Fibroblast of lung (primary cell): ENCODE data around the gene PARK7. TPM values are rescaled to one million over a fixed set of nuclear protein-coding genes. Genes with fewer than 3 reads are reported as not detected.

Source experiments
- DNase-seq, 2 donors: peaks; one replicate each; pipeline versions ENCODE4 v3.0.0 to v3.0.0-alpha.2; 2010; ENCODE audit warnings: low read depth in 2 of 2
- H2AFZ ChIP-seq: 2 replicates; pipeline ENCODE4 v1.5.1; 2012; ENCODE audit warnings: low read length, control low read depth, inconsistent platforms
- H3K27ac ChIP-seq: 2 replicates; pipeline ENCODE4 v1.5.1; 2011; ENCODE audit warnings: low read length, control low read depth; ENCODE audit not compliant: insufficient read depth
- H3K27me3 ChIP-seq: 2 replicates; pipeline ENCODE4 v1.5.1; 2011; ENCODE audit warnings: mild to moderate bottlenecking, low read length; ENCODE audit not compliant: control insufficient read depth, insufficient read depth
- H3K36me3 ChIP-seq: 2 replicates; pipeline ENCODE4 v1.5.1; 2011; ENCODE audit warnings: low read length; ENCODE audit not compliant: control insufficient read depth, insufficient read depth
- H3K4me1 ChIP-seq: 2 replicates; pipeline ENCODE4 v1.5.1; 2011; ENCODE audit warnings: low read length; ENCODE audit not compliant: control insufficient read depth, insufficient read depth; ENCODE audit errors: extremely low read depth
- H3K4me2 ChIP-seq: 2 replicates; pipeline ENCODE4 v1.5.1; 2011; ENCODE audit warnings: low read length, control low read depth; ENCODE audit not compliant: insufficient read depth; ENCODE audit errors: extremely low read depth
- H3K4me3 ChIP-seq, 4 experiments: fragments of 200-600 bp in 1 of 4; sonication (generic) in 1 of 4; replicated peaks in 1 of 4; 2 replicates each; pipeline ENCODE4 v1.5.1; 2011 to 2016; ENCODE audit warnings: low read length in 4 of 4, low read depth in 3 of 4, mild to moderate bottlenecking in 3 of 4, control low read depth in 2 of 4, inconsistent platforms in 1 of 4, mixed read lengths in 1 of 4; ENCODE audit not compliant: insufficient read depth in 1 of 4; ENCODE audit errors: control extremely low read depth in 1 of 4
- H3K79me2 ChIP-seq: 2 replicates; pipeline ENCODE4 v1.5.1; 2012; ENCODE audit warnings: mild to moderate bottlenecking, low read length, inconsistent platforms; ENCODE audit not compliant: control insufficient read depth, insufficient read depth
- H3K9ac ChIP-seq: 2 replicates; pipeline ENCODE4 v1.5.1; 2011; ENCODE audit warnings: mild to moderate bottlenecking, low read length, control low read depth; ENCODE audit not compliant: insufficient read depth
- H3K9me3 ChIP-seq: 2 replicates; pipeline ENCODE4 v1.5.1; 2012; ENCODE audit warnings: low read depth, low read length; ENCODE audit not compliant: control insufficient read depth, insufficient read depth
- H4K20me1 ChIP-seq: 2 replicates; pipeline ENCODE4 v1.5.1; 2011; ENCODE audit warnings: low read length; ENCODE audit not compliant: control insufficient read depth, insufficient read depth; ENCODE audit errors: extremely low read depth
- EZH2 ChIP-seq: IDR thresholded peaks from 2 replicates; pipeline ENCODE4 v1.5.1; 2012; ENCODE audit warnings: low read length, control low read depth, mild to moderate bottlenecking; ENCODE audit errors: missing control alignments
- polyA plus RNA-seq, 2 donors: library from polyadenylated mRNA; depleted of rRNA in 1 of 2; stranded (reverse) in 1 of 2; unstranded in 1 of 2; fragments of >200 nt; gene quantifications; 2 replicates each; pipeline ENCODE4 v1.2.1, GENCODE V29; 2011 to 2012; ENCODE audit warnings: missing spikeins in 1 of 2
- total RNA-seq: library from RNA; depleted of rRNA; stranded (reverse); fragments of >200 nt; gene quantifications from 2 replicates; pipeline ENCODE4 v1.2.1, GENCODE V29; 2014
- TF ChIP-seq, protein P1 (sequence below), 2 donors: IDR thresholded peaks in 1 of 2; conservative IDR thresholded peaks in 1 of 2; 1 replicate in 1 of 2; 2 replicates in 1 of 2; pipeline ENCODE4 v1.5.1; 2011 to 2012; ENCODE audit warnings: low read length in 2 of 2, control low read depth in 1 of 2, inconsistent platforms in 1 of 2, low read depth in 1 of 2, mild to moderate bottlenecking in 1 of 2

Gene PARK7
- total and polyA plus RNA-seq, 2 donors (not counting 1 experiment from before 2014, with no cell fraction given), result 264 to 513 TPM

GRCh38 chr1:7953850-7954609 is 7.5 kb upstream of the PARK7 start:
- DNase-seq, result peak; percentile 88 to 91
- H3K27ac ChIP-seq, result peak overlapping the region; percentile 79
- H4K20me1 ChIP-seq, result no peaks in the 10 kb centered on the region
- peak overlapping the region; percentile 55 to 62 (median 58) for H3K4me3 ChIP-seq
- H3K4me2 ChIP-seq, result peak overlapping the region; percentile 69
- TF ChIP-seq EZH2, result no peak
- TF ChIP-seq, protein P1, sequence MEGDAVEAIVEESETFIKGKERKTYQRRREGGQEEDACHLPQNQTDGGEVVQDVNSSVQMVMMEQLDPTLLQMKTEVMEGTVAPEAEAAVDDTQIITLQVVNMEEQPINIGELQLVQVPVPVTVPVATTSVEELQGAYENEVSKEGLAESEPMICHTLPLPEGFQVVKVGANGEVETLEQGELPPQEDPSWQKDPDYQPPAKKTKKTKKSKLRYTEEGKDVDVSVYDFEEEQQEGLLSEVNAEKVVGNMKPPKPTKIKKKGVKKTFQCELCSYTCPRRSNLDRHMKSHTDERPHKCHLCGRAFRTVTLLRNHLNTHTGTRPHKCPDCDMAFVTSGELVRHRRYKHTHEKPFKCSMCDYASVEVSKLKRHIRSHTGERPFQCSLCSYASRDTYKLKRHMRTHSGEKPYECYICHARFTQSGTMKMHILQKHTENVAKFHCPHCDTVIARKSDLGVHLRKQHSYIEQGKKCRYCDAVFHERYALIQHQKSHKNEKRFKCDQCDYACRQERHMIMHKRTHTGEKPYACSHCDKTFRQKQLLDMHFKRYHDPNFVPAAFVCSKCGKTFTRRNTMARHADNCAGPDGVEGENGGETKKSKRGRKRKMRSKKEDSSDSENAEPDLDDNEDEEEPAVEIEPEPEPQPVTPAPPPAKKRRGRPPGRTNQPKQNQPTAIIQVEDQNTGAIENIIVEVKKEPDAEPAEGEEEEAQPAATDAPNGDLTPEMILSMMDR (conservative IDR thresholded peaks at IDR 0.05 in 1 of 2, IDR thresholded peaks at IDR 0.05 in 1 of 2; ENCODE audit: low read depth in 1 of 2, low read length in 2 of 2), result no peak
- no peaks in the 10 kb centered on the region for H3K9me3 ChIP-seq
- peaks cover 3% of the 10 kb centered on the region for H3K4me1 ChIP-seq
- H3K27me3 ChIP-seq, result no peaks in the 10 kb centered on the region
- H3K9ac ChIP-seq, result peak overlapping the region; percentile 50
- peak overlapping the region; percentile 99 for H2AFZ ChIP-seq
- no peaks in the 10 kb centered on the region for H3K79me2 ChIP-seq
- no peaks in the 10 kb centered on the region for H3K36me3 ChIP-seq

- peak overlapping the region; percentile 55 to 62 (median 58) for H3K4me3 ChIP-seq
- no peaks in the 10 kb centered on the region for H3K27me3 ChIP-seq
- H3K4me2 ChIP-seq, result peak overlapping the region; percentile 69
- H3K27ac ChIP-seq, result peak overlapping the region; percentile 79
- no peaks in the 10 kb centered on the region for H3K36me3 ChIP-seq
- TF ChIP-seq, protein P1 (conservative IDR thresholded peaks at IDR 0.05 in 1 of 2, IDR thresholded peaks at IDR 0.05 in 1 of 2; ENCODE audit: low read depth in 1 of 2, low read length in 2 of 2), result no peak
- no peak for TF ChIP-seq EZH2
- no peaks in the 10 kb centered on the region for H4K20me1 ChIP-seq
- H3K79me2 ChIP-seq, result no peaks in the 10 kb centered on the region
- DNase-seq, result no peak
- H3K9ac ChIP-seq, result peak overlapping the region; percentile 50
- H3K9me3 ChIP-seq, result no peaks in the 10 kb centered on the region
- peaks cover 3% of the 10 kb centered on the region for H3K4me1 ChIP-seq
- H2AFZ ChIP-seq, result peak overlapping the region; percentile 99
Measured at GRCh38 chr1:7954683-7955082, 6.8 kb upstream of the PARK7 start.

- H3K4me3 ChIP-seq, result no peak overlapping the region
- no peaks in the 10 kb centered on the region for H3K36me3 ChIP-seq
- TF ChIP-seq, protein P1 (conservative IDR thresholded peaks at IDR 0.05 in 1 of 2, IDR thresholded peaks at IDR 0.05 in 1 of 2; ENCODE audit: low read depth in 1 of 2, low read length in 2 of 2), result no peak
- TF ChIP-seq EZH2, result no peak
- no peaks in the 10 kb centered on the region for H3K27me3 ChIP-seq
- H3K27ac ChIP-seq, result no peak overlapping the region
- H3K9me3 ChIP-seq, result no peaks in the 10 kb centered on the region
- no peak overlapping the region for H2AFZ ChIP-seq
- H3K4me1 ChIP-seq, result peaks cover 3% of the 10 kb centered on the region
- no peak overlapping the region for H3K4me2 ChIP-seq
- no peaks in the 10 kb centered on the region for H3K79me2 ChIP-seq
- no peaks in the 10 kb centered on the region for H4K20me1 ChIP-seq
- H3K9ac ChIP-seq, result no peak overlapping the region
- peak; percentile 24 to 66 for DNase-seq
Measured at GRCh38 chr1:7956218-7957032, 5.1 kb upstream of the PARK7 start.
